Measurements from ENCODE around the gene TAF7.
A peak's percentile ranks its signal among the peaks of the same experiment; 100 is the strongest.
"Not testable (repeated sequence)": the region's sequence is repeated elsewhere in the genome, so short reads cannot be mapped to it uniquely, and the experiment has no call there.

Gene TAF7

GRCh38 chr5:141349917-141350619 is 29.5 kb upstream of the TAF7 start, which contains the start of gene PCDHGB1:
PCDHGB1 (plus strand) TSS chr5:141350099; CDS start chr5:141350261, 162 bp downstream.
- H3K4me3 ChIP-seq: peak within 1 kb of the TSS; percentile 28
- DNase-seq (ENCODE audit: low spot score): no peak
- TF ChIP-seq, protein P1, sequence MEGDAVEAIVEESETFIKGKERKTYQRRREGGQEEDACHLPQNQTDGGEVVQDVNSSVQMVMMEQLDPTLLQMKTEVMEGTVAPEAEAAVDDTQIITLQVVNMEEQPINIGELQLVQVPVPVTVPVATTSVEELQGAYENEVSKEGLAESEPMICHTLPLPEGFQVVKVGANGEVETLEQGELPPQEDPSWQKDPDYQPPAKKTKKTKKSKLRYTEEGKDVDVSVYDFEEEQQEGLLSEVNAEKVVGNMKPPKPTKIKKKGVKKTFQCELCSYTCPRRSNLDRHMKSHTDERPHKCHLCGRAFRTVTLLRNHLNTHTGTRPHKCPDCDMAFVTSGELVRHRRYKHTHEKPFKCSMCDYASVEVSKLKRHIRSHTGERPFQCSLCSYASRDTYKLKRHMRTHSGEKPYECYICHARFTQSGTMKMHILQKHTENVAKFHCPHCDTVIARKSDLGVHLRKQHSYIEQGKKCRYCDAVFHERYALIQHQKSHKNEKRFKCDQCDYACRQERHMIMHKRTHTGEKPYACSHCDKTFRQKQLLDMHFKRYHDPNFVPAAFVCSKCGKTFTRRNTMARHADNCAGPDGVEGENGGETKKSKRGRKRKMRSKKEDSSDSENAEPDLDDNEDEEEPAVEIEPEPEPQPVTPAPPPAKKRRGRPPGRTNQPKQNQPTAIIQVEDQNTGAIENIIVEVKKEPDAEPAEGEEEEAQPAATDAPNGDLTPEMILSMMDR (IDR thresholded peaks at IDR 0.05): no peak
- no peak within 1 kb of the TSS for H3K27ac ChIP-seq

- not testable (repeated sequence) for DNase-seq (ENCODE audit: low spot score); H3K27ac ChIP-seq
- H3K4me3 ChIP-seq: peak overlapping the region; percentile 17
Observed at GRCh38 chr5:141346017-141346416, 25.4 kb upstream of the TAF7 start.

- TF ChIP-seq, protein P1 (IDR thresholded peaks at IDR 0.05): no peak
- Histone ChIP-seq H3K4me3 (peak overlapping the region; percentile 19), H3K27ac (no peak overlapping the region)
- DNase-seq (ENCODE audit: low spot score): no peak
Observed at GRCh38 chr5:141345327-141345726, 24.7 kb upstream of the TAF7 start.

DNA sequence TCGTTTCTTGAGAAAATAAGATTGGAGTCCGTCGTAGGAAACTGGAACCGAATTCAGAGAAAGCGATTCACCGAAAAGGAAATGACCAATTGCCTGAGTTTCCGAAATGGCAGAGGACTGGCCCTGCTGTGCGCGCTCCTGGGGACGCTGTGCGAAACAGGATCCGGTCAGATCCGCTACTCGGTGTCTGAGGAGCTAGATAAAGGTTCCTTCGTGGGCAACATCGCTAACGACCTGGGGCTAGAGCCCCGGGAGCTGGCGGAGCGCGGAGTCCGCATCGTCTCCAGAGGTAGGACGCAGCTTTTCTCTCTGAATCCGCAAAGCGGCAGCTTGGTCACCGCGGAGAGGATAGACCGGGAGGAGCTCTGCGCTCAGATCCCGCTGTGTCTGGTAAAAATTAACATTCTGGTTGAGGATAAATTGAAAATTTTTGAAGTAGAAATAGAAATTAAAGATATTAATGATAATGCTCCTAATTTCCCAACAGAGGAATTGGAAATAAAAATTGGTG is 23.4 kb upstream of the TAF7 start:
- no peak overlapping the region for H3K27ac ChIP-seq
- H3K4me3 ChIP-seq: peak overlapping the region; percentile 21
- TF ChIP-seq, protein P1 (IDR thresholded peaks at IDR 0.05): no peak
- DNase-seq (ENCODE audit: low spot score): no peak

GRCh38 chr5:141343242-141343952 is 22.8 kb upstream of the TAF7 start, which contains the start of gene PCDHGA3:
PCDHGA3 (plus strand) TSS chr5:141343829; CDS start chr5:141344034, 205 bp downstream.
- H3K4me3 ChIP-seq: peak within 1 kb of the TSS; percentile 21
- TF ChIP-seq, protein P1 (IDR thresholded peaks at IDR 0.05): no peak
- no peak within 1 kb of the TSS for H3K27ac ChIP-seq
- no peak for DNase-seq (ENCODE audit: low spot score)

- TF ChIP-seq, protein P1 (IDR thresholded peaks at IDR 0.05): no peak
- no peak for DNase-seq (ENCODE audit: low spot score)
- H3K27ac ChIP-seq: no peak overlapping the region
- no peak overlapping the region for H3K4me3 ChIP-seq
Observed at GRCh38 chr5:141342773-141343172, 22.2 kb upstream of the TAF7 start.

GRCh38 chr5:141340781-141341354 is 20.3 kb upstream of the TAF7 start:
- H3K4me3 ChIP-seq: peak overlapping the region; percentile 15
- not testable (repeated sequence) for DNase-seq (ENCODE audit: low spot score); H3K27ac ChIP-seq
